GM19238 (cell line): Measurements from ENCODE around the gene RHOXF2B.
"Not testable (repeated sequence)": the region's sequence is repeated elsewhere in the genome, so short reads cannot be mapped to it uniquely, and the experiment has no call there.

Source experiments
- DNase-seq: peaks from one replicate; pipeline ENCODE4 v3.0.0; 2011; ENCODE audit warnings: low spot score; ENCODE audit not compliant: insufficient read length

Gene RHOXF2B

DNA sequence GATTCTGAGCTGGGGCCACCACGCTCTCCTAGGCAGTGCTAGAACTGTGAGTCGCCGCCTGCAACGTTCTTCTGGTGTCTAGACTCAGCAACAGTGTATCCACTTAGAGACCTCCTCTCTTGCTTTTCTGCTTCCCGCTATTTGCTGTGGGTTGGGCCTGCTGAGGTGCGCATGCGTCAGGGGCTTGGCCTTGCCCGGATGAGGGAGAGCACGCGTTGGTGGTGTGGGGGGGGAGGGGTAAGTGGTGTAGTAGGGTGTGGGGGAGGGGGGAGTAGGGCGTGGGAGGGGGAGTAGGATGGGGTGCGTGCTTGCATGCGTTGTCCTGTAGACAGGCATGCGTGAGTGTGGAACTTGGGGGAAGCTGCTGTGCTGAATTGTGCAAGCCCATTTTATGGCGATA, at the start of gene RHOXF2B:
Gene RHOXF2B, minus strand, starts transcription at position 101 of the 400 bp plus-strand sequence. CDS start 138 bp downstream, outside the sequence.
- not testable (repeated sequence) for DNase-seq

DNA sequence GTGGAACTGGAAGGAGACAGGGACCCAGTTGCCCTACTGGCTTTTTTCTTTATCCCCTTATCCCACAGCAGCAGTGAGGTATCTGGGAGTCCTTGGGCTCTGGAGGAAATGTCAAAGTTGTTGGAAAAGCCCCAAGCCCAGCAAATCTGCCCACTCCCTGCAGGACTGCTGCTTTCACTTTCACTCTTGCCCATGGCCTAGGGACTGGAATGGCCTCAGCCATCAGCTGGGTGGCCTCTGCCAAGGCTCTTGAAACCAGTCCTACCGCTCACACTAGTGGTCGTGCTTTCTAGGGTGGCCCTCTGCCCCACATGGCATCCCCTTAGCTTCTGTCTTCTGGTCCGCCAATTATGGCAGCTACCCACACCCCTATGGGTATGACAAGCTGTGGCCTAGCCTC, 48.0 kb upstream of the RHOXF2B start:
- no peak for DNase-seq

DNA sequence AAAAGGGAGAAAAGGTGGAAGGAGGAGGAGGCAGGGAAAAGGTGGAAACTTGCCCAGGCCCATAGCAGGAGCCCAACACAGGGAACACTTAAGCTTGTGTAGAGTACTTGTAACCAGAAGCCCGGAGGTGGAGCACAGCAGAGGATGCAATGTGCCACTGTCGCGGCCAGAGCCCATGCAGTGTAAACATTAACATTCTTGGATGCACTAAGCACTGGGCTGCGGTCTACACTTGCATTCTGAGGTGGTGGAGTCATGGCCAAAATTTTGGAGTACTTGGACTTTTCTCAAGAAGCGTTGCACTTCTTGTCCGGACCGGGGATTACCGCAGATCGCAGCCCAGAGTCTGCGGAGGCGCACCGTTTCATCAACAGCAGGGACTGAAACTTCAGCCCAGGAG, 42.7 kb upstream of the RHOXF2B start:
- no peak for DNase-seq

DNA sequence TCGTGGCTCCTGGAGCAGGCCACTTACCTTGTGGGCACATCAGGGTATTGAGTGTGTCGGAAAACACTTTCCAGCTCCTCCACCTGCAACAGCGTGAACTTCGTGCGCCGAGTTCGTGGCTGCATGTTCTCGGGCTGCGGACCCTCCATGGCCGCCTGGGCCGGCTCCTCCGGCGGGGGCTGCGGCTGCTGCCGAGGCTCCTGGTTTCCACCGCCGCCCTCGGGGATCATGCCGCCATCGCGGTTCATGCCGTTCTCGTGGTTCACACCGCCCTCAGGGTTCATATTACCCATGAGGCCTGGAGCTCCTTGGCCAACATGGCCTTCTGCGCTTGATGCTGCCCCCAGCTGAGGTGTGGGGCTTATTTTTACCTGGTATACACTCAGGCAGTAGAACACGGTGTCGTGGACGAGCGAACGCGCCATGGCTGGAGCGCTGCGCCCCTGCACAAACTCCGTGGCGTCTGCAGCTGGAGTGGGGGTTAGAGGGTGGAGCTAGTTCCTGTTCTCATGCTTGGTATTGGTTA, 38.0 kb upstream of the RHOXF2B start, which contains the start of gene RHOXF1:
Gene RHOXF1, minus strand, starts transcription at position 476 of the 526 bp plus-strand sequence. Its CDS starts 51 bp downstream, at position 425.
- DNase-seq: no peak

DNA sequence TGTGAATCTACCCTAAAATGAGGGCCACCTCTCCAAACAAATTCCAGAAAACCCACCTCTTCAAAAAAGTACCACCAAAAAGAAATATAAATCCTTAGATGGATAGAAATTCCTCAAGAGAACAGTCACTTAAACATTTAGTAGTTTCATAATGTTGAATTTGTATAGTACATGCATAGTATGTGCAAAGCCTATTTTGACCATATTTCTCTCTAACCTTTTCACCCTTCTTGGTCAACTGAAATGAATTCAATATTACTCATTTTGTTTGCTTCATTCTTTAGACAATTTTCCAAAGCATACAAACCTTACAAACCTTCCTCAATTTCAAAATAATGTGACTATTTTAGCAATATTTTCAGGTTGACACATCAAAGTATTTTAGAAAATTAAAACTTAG, 34.1 kb upstream of the RHOXF2B start:
- DNase-seq: no peak

DNA sequence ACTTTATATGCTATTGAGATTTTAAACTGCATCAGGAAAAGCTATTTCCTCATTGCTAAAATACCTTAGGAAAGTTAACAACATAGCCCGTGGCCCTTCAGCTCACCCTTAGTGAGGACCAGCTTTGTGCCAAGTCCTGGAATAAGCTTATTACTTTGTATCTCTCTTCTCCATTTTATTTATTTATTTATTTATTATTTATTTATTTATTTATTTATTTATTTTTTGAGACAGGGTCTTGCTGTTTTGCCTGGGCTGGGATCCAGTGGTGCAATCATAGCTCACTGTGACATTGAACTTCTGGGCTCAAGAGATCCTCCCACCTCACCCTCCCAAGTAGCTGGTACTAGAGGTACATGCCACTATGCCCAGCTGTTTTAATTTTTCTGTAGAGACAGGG, 31.9 kb upstream of the RHOXF2B start:
- DNase-seq: no peak

DNA sequence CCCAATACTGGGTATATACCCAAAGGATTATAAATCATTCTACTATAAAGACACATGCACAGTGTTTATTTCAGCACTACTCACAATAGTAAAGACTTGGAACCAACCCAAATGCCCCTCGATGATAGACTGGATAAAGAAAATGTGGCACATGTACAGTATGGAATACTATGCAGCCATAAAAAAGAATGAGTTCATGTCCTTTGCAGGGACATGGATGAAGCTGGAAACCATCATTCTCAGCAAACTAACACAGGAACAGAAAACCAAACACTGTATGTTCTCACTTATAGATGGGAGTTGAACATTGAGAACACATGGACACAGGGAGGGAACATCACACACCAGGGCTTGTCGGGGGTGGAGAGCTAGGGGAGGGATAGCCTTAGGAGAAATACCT, 27.2 kb upstream of the RHOXF2B start:
- not testable (repeated sequence) for DNase-seq

DNA sequence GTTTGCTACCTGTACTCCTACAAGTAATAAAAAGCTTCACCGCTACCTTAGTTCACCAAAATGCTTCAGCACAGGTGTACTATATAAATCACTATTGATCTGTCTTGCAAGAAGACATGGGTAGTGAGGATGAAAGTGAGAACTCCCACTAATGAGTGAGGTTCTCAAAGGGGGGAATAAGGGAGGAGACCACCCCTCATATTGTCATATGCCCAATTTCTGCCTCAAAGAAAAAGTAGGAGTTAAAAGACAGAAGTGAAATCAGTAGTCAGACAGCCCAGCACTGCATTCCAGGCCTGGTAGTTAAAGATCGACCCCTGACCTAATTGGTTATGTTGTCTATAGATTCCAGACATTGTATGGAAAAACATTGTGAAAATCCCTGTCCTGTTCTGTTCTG, 23.6 kb upstream of the RHOXF2B start:
- DNase-seq: not testable (repeated sequence)

DNA sequence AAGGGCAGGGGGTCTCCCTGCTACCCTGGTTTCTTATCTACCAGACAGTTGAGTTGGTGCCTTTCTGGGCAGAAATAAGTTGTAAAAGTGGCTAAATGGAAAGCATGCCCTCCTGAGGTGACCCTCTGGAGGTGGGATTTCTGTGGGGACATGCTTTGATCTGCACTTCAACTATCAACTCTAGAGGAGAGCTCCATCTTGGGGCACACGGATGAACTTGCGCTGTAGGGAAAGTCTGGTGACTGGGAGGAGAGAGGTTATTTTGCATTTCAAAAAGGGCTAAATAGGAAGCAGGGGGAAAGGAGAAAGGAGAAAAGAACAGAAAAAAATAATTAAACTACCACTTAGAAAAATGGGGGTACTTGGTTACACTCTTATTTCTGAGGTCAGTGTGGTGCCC, 12.7 kb upstream of the RHOXF2B start:
- no peak for DNase-seq

DNA sequence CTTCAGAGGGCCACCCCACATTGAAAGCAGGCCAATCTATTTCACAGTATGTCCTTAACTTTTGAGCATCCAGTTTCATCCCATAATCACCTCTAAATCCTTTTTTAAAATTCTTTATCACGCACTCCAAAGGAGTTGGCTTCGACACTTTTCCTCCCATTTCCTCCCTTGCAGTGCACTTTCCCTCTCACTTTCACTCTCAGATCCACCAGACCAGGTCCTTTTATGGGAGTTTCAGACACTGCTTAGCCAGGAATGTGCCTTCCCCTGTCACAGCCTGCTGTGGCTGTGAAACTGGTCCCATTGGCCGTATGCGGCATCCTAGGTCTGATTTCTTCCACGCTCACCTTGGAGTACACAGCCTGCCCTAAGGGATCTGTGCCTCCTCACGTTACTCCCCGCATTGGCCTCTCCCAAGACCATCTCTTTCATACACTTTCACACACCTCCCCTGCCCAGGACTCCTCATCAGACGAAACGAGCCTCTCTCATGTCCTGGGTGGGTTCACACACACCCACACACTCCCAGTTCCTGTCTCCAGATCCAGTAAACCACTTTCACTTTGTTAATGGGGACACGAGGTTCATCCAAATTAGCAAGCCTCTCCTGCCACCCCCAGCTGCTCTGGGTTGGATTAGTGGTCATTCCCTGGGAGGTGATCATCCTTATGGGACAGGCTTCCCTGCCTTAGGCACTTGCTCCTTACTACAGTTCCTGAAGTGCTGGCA, 10.0 kb upstream of the RHOXF2B start:
- DNase-seq: no peak

DNA sequence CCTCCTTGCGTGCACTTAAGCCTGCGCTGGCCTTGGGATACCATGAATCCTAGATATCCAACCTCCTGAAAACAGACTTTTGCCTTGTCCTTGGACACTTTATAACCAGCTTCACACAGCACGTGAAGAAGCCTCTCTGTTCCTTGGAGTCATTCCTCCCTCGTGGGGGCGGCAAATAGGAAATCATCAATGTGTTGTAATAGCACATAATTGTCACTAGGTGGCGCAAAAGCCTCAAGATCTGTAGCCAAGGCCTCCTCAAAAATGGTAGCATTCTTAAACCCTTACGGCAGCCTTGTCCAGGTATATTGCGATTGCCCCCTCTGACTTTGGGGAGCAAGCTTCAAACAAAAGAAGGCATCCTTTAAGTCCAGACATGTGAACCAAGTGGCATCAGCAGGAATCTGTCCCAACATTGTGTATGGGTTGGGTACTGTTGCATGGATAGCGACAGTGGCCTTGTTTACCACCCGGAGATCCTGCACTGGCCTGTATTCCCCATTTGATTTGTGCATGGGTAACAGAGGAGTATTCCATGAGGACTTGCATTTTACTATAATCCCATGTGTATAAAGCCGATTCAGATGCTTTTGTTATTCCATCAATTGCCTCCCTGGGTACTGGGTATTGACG, 8.2 kb upstream of the RHOXF2B start:
- DNase-seq: not testable (repeated sequence)

DNA sequence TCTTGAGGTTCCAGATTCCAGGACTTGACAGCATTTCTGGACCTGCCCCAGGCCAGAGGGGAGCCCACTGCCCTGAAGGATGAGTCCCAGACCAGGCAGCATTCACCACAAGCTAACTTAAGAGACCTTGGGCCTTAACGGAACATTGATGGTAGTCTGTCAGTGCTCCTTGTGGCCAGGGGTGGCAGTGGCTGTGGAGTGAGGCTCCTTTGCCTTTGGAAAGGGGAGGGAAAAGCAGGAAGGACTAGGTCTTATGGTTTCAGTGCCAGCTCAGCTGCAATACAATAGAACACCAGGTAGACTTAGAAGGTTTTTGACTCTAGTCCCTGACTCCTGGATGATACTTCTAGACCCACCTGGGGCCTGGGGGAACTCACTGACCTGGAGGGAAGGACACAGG, 11.3 kb downstream of the RHOXF2B start:
- not testable (repeated sequence) for DNase-seq

DNA sequence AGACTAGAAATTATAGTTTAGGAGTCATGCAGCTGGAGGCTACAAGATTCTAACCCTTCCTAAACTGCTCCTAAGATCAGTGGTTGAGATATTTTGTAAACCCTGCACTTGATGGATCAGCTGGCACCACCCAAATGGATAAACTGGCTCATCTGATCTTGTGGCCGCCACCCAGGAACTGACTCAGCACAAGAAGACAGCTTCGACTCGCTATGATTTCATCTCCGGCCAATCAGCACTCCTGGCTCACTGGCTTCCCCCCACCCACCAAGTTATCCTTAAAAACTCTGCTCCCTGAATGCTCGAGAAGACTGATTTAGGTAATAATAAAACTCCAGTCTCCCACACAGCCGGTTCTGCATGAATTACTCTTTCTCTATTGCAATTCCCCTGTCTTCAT, 34.8 kb downstream of the RHOXF2B start:
- DNase-seq: not testable (repeated sequence)

DNA sequence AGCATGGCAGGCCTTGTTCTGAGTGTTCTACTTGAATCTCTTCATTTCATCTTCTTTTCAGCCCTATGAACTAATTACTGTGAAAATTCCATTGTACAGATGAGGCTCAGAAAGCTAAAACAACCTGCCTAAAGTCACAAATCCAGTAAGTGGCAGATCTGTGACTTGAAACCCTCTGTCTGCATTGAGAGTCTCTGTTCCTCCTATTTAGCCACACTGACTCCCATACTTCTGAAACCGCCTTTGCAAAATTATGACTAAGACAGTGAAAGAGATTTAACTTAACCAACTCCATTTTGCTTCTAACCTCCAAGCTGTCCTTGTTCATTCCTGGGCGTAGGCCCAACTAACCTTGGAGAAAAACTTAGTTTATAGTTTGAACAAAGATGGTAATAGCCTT, 35.2 kb downstream of the RHOXF2B start:
- DNase-seq: not testable (repeated sequence)

DNA sequence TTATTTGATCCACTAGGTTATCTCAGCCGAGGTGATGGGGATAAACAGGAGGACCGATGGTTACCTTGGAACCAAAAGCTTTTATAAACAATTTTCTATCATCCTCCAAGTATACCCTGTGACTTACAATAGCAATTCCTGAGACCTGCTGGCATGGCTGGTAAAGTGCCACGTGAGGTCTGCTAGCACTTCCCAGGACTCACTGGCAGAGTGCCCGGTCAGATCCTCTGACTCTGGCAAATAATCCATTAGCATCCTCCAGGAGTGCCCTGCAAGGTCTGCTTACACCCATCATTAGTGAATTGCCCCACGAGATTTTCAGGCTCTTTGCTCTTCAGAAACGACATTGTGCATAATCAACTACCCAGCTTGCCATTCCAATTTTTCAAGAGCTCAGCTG, 37.3 kb downstream of the RHOXF2B start:
- not testable (repeated sequence) for DNase-seq

DNA sequence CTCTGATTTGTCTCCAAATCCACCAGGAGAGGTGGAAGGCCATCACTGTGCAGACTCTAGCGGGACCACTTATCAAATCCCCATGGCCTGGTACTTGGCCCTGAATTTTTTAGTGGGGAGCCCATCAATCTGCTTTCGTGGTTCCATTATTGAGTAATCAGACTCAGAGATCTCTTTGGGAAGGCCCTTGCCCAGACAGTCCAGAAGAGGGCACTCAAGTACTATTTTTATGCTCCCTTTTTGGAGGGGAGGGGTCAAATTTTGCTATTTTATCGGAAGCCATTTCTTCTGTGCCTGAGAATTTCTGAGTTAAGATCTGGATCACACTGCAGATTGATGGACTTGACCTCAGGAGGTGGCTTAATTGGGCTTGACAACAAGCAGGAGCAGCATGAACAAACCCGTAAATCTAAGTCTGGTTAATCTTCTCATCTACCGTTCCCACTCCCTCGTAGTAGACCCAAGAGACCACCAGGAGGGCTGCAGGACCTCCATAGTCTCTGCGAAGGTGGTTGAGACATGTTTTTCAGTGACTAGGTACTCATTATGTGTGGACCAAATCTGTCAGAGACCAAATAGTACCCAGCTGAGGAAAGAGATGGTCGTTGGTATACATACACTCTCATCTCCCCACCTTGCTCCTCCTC, 38.3 kb downstream of the RHOXF2B start:
- not testable (repeated sequence) for DNase-seq

DNA sequence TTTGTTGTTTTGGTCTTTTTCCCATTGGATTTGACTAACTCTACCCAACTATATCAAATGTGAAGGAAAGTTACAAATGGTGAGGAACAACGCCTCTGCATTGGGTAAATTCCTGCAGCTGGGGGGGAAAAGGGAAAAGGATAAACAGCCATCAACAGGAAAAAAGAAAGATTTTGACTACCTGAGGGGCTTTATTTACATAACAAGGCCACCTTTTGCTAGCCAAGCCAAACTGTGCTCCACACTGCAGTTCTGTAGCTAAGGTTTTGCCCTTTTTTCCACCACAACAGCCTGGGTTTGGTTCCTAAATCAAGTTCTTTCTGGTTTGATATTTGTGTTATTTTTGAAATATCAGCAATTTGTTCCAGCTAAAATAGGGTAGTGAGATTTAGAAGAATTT, 40.8 kb downstream of the RHOXF2B start:
- DNase-seq: no peak

DNA sequence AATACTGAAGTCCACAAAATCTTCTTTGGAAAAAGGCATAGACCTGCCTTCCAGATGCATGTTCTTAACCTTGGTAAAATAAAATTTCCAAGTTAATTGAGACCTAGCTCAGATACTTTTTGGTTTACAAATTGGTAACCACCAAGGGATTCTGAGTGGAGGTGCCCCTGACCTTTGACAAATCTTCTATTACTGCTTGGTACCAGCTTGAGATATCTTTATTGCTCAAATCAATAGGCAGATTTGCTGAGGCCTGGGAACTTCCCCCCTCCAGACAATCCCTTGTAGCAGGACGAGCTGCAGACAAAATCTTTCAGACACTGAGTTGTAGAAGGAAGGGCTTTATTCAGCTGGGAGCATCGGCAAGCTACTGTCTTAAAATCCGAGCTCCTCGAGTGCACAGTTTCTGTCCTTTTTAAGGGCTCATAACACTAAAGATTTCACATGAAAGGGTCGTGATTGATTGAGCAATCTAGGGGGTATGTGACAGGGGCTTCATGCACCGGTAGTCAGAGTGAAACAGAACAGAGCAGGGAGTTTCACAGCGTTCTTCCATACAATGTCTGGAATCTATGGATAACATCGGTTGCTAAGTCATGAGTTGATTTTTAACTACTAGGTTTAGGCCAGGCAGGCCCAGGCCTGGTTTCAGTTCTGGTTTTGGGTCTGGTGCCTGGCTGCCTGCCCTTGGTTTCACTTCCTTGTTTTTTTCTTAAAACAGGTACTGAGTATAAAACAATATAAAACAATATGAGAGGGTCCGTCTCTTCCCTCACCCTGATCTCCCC, 41.8 kb downstream of the RHOXF2B start:
- DNase-seq: peak; percentile 48

DNA sequence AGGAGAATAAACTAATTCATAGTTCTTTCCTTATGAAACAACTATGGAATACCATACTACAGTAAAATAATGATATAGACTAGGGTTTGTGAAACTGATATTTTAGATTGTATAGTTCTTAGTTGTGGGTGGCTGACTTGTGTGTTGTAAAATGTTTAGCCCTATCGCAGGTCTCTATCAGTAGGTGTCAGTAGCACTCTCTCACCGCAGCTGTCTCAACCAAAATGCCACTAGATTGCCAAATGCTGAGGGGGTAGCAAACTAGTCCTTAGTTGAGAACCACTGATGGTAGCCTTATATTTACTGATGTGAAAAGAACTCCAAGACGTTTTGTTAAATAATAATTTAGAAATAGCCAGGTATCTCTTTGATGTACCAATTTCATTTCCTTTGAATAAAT, 48.1 kb downstream of the RHOXF2B start:
- DNase-seq: no peak

DNA sequence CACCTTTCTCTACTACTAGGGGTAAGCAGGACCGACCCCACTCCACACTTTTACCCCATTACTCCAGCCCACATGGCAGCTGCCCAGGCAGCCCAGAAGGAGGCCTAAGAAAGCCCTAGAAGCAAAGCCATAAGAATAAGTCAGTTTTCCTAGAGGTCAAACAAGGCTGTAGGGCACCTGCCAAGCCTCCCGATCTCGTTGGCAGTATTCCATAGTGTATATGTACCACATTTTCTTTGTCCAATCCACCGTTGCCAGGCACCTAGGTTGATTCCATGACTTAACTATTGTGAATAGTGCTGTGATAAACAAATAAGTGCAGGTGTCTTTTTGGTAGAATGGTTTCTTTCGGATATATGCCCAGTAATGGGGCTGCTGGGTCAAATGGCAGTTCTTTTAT, 54.2 kb downstream of the RHOXF2B start:
- no peak for DNase-seq

DNA sequence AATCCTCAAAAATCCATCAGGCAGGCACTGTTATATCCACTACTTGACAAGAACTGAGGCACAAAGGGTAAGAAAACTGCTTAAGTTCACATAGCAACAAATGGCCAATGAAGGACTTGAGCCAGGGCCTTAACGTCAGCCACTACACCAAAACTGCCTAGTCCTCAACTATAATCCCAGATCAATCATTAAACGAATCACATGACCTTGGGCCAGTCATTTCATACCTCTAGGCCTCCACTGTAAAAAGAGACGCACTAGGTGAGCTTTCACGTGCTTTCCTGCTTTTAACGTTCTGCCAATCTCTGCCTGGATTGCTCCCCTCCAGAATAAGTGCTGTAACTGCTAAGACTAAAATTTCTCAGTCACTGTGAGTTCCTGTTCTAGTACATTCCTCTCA, 54.7 kb downstream of the RHOXF2B start:
- no peak for DNase-seq
